Stimulated activated naive CD8-positive, alpha-beta T cell treated with anti-CD3 and anti-CD28 coated beads, Interleukin-15, Interleukin-2, amounts not matched to agents 100 ng/mL and 50 ng/mL, for 24 hours (primary cell): ENCODE measurements around the gene PIAS4.
"Not testable (repeated sequence)": the region's sequence is repeated elsewhere in the genome, so short reads cannot be mapped to it uniquely, and the experiment has no call there.

Experiments
- H3K27ac Mint-ChIP-seq: one replicate; pipeline ENCODE4 v1.8.0; 2021; ENCODE audit warnings: mild to moderate bottlenecking, mixed read lengths
- H3K27me3 Mint-ChIP-seq: one replicate; pipeline ENCODE4 v1.8.0; 2021; ENCODE audit warnings: mixed read lengths
- H3K36me3 Mint-ChIP-seq: one replicate; pipeline ENCODE4 v1.8.0; 2021; ENCODE audit warnings: low read depth, mixed read lengths
- H3K4me1 Mint-ChIP-seq: one replicate; pipeline ENCODE4 v1.8.0; 2021; ENCODE audit warnings: low read depth, mixed read lengths
- H3K4me3 Mint-ChIP-seq: one replicate; pipeline ENCODE4 v1.8.0; 2021; ENCODE audit warnings: mild to moderate bottlenecking, mixed read lengths
- H3K9me3 Mint-ChIP-seq: one replicate; pipeline ENCODE4 v1.8.0; 2021; ENCODE audit warnings: mixed read lengths

The PIAS4 gene

DNA sequence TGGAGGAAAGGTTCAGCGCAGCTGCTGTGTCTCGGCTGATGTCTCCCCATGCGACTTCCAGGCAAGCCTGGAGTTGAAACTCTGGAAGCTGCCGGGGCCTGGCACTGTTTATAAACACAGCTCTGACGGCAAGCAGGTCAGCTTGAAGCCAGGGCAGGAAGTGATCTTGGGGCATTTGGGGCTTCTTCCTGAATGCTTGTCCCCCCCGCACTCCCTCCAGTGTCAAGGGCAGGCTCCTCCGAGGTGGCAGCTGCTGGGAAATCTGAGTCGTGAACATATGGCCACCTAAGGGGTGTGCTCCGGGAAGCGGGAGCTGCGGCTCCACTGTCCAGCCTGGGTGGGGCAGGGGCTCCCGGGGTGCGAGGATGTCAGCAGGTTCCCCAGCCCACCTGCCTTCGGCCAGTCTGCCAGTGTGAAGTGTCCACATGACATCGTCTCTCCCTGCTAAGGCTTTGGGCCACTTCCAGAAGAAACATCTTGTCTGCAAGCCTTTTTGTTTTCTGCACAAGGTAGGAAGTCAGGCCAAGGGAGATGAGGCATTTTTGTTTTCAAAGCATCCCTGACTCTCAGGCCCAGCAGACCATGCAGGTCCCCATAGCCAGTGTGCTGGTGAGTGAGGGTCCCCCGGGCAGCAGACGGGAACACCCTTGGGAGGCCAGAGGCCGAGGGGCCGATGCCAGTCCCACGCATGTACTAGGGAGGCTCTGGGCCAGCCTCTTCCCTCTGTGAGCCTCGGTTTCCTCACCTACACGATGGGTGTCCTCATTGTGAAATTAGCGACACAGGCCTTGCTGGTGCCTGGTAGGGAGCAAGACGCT lies 2.7 kb downstream of the PIAS4 start:
- Mint-ChIP-seq H3K4me1 (peaks cover 38% of the 10 kb centered on the region), H3K9me3 (no peaks in the 10 kb centered on the region), H3K27ac (no peak overlapping the region), H3K4me3 (no peak overlapping the region), H3K27me3 (no peaks in the 10 kb centered on the region), H3K36me3 (no peaks in the 10 kb centered on the region)

DNA sequence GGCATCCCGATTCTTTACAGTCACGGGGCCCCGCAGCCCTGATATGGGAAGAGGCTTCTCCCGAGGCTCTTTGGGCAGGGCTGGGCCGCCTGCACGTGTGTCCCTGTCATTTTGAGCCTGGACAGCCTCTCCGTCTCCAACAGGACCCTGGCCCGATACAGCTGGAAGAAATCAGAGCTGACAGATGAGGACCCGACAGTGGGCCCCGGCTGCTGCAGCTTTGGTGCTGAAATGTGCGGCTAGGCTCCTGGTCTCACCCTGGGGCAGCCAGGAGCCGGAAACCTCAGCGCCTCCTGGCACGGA lies 3.2 kb downstream of the PIAS4 start:
- Mint-ChIP-seq H3K27ac (no peak overlapping the region), H3K36me3 (no peaks in the 10 kb centered on the region), H3K9me3 (no peaks in the 10 kb centered on the region), H3K27me3 (no peaks in the 10 kb centered on the region), H3K4me1 (peaks cover 35% of the 10 kb centered on the region), H3K4me3 (no peak overlapping the region)

DNA sequence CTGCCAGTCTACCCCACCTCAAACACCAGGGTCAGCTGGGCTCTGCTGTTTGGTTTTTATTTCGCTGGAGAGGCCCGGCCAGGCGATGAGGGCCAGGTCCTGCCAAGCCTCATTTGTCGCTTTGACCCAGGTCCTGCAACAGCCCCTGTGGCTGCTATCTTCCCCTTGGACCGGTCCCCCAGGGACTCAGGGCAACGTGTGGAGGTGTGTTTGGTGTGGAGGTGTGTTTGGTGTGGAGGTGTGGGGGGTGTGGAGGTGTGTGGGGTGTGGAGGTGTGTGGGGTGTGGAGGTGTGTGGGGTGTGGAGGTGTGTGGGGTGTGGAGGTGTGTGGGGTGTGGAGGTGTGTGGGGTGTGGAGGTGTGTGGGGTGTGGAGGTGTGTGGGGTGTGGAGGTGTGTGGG lies 3.9 kb downstream of the PIAS4 start:
- H3K4me1 Mint-ChIP-seq = peaks cover 35% of the 10 kb centered on the region
- H3K9me3 Mint-ChIP-seq, H3K27me3 Mint-ChIP-seq, H3K36me3 Mint-ChIP-seq, H3K4me3 Mint-ChIP-seq, H3K27ac Mint-ChIP-seq: not testable (repeated sequence)

DNA sequence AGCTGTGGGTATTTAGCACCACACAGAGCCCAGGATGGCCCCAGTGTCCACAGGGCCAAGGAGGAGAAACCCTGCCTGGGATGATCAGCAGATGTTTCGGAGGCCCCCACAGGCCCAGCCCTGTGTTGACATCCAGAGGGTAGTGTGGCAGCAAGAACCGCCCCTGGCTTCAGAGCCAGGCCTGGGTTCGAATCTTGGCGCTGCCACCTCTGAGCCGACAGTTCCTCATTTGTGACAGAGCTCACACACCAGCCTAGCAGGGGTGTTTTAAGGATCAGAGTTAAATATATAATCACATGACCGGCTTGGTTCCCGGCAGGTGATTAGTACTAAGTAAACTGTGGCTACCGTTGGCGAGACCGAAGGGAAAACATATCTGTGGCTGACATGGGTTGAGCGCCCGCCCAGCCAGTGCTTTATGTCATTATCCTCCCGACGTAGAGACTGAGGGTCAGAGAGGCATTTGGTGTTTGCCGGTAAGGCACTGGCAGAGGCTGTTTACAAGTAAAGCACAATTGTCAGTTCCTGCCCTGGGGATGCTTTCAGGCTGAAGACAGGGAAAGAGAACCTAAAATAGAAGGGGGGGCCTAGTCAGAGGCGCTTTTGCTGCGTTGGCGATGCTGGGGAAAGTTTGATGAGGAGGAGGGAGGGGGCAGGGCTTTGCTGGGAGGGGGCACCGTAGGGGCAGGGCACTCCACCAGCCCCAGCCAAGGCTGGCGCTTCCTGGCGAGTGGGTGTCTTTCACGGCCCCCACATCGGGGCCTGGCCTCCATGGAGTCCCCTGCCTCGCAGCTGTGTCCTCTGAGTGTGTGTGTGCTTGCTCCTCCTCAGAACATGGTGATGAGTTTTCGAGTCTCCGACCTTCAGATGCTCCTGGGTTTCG lies 4.8 kb downstream of the PIAS4 start:
- no peaks in the 10 kb centered on the region for H3K36me3 Mint-ChIP-seq
- no peaks in the 10 kb centered on the region for H3K9me3 Mint-ChIP-seq
- H3K4me3 Mint-ChIP-seq = no peak overlapping the region
- peaks cover 35% of the 10 kb centered on the region for H3K4me1 Mint-ChIP-seq
- H3K27ac Mint-ChIP-seq = no peak overlapping the region
- H3K27me3 Mint-ChIP-seq = no peaks in the 10 kb centered on the region

DNA sequence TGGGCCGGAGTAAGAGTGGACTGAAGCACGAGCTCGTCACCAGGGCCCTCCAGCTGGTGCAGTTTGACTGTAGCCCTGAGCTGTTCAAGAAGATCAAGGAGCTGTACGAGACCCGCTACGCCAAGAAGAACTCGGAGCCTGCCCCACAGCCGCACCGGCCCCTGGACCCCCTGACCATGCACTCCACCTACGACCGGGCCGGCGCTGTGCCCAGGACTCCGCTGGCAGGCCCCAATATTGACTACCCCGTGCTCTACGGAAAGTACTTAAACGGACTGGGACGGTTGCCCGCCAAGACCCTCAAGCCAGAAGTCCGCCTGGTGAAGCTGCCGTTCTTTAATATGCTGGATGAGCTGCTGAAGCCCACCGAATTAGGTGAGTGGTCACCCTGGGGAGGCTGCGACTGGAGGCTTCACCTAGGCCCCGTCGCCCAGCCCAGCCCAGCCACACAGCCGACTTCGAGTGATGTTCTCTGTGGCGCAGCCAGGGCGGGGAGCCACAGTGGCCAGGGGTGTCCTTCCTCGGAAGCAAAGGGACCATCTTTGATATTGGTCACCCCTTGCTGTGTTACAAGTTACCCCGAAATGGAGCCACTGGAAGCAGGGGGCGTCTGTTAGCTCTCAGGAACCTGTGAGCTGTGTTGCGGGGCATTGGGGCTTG lies 5.6 kb downstream of the PIAS4 start:
- no peaks in the 10 kb centered on the region for H3K9me3 Mint-ChIP-seq
- H3K27me3 Mint-ChIP-seq = no peaks in the 10 kb centered on the region
- H3K36me3 Mint-ChIP-seq = no peaks in the 10 kb centered on the region
- peaks cover 35% of the 10 kb centered on the region for H3K4me1 Mint-ChIP-seq
- H3K4me3 Mint-ChIP-seq = no peak overlapping the region
- H3K27ac Mint-ChIP-seq = no peak overlapping the region

DNA sequence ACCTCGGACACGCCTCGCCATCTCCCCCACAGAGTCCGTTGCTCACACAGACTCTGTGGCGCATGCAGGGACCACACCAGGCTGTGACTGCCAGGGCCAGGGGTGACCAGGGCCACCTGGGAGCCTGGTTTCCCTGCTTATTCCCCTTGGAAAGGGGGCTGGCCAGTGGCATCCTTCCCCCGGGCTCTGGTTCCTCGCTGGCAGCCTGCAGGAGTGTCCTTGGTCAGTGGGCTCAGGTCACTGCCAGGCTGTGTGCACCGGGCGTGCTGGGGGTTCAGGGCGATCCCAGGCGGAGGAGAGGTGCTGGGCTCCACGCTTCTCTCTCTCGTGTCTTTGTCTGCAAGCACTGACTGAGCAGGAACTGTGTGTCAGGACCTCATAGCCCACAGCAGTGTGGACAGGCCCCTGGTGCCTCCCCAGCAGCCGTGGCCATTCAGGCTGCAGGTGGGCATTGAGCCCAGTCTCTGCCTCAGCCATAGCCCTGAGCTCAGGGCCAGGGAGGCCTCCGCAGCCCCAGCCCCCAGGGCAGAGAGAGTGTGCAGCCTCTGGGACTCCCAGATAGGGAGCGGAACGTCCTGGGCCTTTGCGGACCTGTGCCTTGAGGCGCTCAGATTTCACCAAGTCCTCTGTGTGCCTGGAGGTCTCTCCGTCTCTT lies 6.5 kb downstream of the PIAS4 start:
- Mint-ChIP-seq H3K9me3 (no peaks in the 10 kb centered on the region), H3K4me3 (no peak overlapping the region), H3K4me1 (peaks cover 27% of the 10 kb centered on the region), H3K36me3 (no peaks in the 10 kb centered on the region), H3K27ac (no peak overlapping the region), H3K27me3 (no peaks in the 10 kb centered on the region)

DNA sequence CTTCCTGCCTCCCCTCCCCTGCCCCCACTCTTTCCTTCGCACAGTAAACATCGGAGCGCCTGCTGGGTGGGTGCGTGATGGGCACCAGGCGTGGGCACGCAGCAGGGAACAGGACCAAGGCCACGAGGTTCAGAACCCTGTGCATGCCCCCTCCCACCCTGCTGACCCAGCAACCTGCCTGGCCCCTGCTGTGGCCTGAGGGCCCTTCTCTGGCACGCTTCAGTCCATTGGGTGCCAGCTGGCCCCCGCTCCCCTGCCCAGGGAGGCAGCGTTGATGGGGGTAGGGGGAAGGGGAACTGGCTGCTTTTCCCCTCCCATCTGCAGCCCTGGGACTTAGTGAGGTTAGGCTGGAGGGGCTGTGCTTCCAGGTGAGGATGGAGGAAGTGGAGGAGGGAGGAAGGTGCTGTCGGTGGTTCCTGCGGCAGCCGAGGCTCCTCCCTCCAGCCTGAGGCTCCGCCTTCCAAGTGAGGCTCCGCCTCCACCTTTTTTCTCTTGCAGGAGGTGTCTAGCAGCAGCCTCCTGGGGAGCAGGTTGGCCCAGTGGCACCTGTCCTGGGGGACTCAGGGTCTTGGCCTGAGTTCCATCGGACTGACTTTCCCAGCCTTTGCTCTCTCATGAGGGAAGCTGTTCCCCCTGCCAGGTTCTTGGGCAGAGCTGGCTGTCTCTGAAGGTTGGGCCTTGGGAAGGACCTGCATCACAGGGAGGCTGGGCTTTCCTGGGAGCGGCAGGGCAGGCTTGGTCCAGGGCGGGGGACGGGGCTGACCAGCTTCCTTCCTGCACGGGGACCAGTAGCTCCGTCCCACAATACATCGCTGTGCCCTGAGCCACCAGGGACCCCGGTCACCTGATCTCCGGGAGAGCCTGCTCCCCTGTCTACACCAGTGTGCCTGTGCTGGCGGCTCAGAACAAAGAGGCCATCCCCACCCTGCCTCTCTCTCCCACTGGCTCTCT lies 7.3 kb downstream of the PIAS4 start:
- Mint-ChIP-seq H3K27me3 (no peaks in the 10 kb centered on the region), H3K27ac (no peak overlapping the region), H3K9me3 (no peaks in the 10 kb centered on the region), H3K4me3 (no peak overlapping the region), H3K36me3 (no peaks in the 10 kb centered on the region), H3K4me1 (peaks cover 19% of the 10 kb centered on the region)

DNA sequence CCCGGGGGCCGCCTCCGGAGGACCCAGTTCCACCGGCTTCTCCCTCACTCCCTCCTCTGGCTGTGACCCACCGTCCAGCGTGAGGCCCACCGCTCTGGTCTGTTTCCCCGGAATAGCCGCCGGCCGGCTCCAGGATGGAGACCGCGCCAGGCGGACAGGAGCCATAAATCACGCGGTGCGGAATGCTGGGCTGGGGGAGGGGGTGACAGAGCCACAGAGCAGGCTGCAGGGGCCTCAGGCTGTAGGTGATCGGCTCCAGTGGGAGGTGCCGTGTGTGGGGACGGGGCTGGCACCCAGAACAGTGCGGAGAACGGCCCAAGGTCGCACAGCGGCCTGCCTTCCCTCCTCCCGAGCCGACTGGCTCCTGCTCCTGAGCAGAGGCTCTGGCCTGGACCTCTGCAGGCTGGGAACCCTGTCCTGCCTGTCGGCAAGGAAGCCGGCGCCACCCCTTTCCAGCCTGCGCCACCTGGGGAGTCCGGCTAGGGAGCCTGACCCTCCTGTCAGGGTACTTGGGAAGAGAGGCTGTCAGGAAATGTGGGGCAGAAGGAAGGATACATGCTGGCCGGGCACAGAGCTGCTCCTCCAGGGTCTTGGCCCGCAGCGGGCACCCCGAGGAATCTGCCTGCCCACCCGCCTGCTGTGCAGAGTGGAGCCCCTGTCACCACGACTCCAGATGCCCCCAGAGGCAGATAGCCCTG lies 8.3 kb downstream of the PIAS4 start:
- Mint-ChIP-seq H3K27me3 (no peaks in the 10 kb centered on the region), H3K4me1 (peaks cover 14% of the 10 kb centered on the region), H3K27ac (no peak overlapping the region), H3K9me3 (no peaks in the 10 kb centered on the region), H3K36me3 (no peaks in the 10 kb centered on the region), H3K4me3 (no peak overlapping the region)

DNA sequence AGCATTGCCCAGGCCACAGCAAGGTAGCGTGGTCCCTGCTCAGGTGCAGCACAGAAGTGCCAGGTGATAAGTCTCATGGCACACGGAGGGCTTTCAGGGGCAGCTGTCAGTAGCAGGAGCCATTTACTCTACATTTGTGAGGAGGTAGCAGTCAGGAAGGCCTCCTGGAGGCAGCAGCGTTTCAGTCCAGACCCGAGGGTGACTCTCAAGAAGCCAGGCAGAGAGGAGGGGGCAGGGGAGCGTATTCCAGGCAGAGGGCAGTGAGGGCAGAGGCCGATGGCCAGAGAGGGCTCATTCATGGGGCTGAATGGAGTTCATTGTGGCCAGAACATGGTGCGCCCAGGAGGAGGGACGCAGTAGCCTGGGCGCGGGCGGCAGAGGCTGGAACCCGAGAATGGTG lies 8.9 kb downstream of the PIAS4 start:
- no peaks in the 10 kb centered on the region for H3K9me3 Mint-ChIP-seq
- no peak overlapping the region for H3K4me3 Mint-ChIP-seq
- no peaks in the 10 kb centered on the region for H3K27me3 Mint-ChIP-seq
- peaks cover 8% of the 10 kb centered on the region for H3K4me1 Mint-ChIP-seq
- H3K27ac Mint-ChIP-seq = no peak overlapping the region
- H3K36me3 Mint-ChIP-seq = peaks cover 4% of the 10 kb centered on the region

DNA sequence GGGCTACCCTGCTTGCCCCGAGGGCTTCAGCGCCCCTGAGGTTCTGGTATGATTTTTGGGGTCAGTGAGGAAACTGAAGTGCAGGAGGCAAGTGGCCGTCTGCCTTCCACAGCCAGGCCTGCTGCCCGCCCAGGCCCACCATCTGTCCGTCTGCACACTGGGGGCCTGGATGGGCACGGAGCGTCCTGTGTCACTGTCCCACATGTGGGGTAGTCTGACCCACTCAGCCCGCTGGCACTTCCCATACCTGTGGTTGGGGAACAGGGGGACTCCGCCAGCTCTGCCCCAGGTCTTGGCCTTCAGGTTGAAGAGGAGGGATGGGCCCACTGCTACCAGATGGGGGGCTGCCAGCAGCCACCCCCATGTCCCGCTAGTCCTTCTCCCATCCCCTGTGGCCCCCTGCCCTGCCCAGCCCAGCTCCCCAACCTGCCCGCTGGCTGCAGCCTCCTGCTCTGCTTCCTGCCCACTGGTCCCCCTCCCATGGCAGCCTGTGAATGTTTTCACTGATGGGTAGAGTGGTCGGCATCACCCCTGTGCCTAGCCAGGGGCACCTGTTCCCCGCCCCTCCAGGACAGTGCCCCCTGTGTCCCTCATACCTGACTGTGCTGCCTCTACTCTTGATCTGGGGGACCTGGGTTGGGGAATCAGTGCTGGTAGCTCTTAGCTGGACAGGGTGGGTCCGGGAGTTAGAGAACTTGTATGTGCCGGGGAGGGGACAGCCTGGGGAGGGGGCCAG lies 9.5 kb downstream of the PIAS4 start:
- peaks cover 8% of the 10 kb centered on the region for H3K4me1 Mint-ChIP-seq

DNA sequence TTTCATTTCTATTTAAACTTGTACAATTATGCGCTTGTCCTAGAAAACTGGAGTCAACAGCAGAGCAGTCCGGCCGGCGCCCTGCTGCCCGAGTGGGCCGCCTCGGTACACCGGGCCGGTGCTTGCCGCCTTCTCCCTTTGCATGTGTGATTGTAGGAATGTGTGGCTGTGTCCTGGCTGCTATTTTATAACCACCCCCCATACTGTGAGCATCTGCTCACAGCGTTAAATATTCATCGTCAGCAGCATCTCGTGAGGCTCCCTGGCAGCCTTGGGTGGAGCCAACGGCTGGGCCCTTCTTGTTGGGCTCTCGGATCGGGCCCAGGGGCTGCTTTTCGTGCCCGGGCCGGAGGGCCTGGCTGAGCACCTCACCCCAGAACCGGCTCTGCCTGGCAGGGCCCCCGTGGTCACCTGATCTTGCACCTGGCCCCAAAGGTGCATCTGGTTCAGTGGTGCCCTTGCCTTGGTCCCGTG lies 10.6 kb downstream of the PIAS4 start:
- Mint-ChIP-seq H3K36me3 (peaks cover 10% of the 10 kb centered on the region), H3K27me3 (no peaks in the 10 kb centered on the region), H3K27ac (no peak overlapping the region), H3K4me1 (peaks cover 4% of the 10 kb centered on the region), H3K9me3 (no peaks in the 10 kb centered on the region), H3K4me3 (no peak overlapping the region)

More for the DNA sequence above, 9.5 kb downstream of the PIAS4 start:
- peaks cover 8% of the 10 kb centered on the region for H3K36me3 Mint-ChIP-seq
- H3K27me3 Mint-ChIP-seq = no peaks in the 10 kb centered on the region
- no peak overlapping the region for H3K4me3 Mint-ChIP-seq
- H3K27ac Mint-ChIP-seq = no peak overlapping the region
- H3K9me3 Mint-ChIP-seq = no peaks in the 10 kb centered on the region

DNA sequence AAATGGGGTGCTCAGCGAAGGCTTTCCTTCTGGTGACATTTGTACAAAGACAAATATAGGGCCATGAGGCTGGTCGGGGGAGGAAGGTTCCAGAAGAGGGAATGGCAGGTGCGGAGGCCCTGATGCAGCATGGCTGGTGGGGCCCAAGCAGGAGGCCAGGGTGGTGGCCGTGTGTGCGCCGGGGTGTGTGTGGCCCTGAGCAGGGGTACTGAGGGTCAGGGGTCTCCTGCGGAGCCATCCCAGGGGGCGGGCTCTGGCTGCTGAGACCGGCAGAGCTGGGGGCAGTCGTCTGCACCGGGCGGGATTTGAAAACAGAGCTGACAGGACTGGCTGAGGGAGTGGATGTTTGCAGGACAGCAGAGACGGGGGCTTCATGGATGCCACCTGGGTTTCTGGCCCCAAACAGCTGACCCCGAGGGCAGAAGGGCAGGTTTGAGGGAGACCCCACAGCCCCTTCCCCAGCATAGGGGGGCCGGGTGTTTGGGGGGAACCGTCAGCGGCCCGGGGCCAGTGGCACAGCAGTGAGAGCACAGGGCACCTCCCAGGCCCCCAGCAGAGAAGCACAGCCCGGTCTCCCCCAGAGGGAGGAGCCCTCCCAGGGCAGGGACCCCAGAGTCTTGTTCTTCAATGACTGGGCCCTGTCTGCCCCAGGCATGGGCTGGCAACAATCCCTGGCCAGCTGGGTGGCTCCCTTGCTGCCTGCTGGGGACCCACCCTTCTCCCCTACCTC lies 11.4 kb downstream of the PIAS4 start:
- Mint-ChIP-seq H3K4me3 (no peak overlapping the region), H3K36me3 (peaks cover 10% of the 10 kb centered on the region), H3K9me3 (no peaks in the 10 kb centered on the region), H3K4me1 (peaks cover 4% of the 10 kb centered on the region), H3K27ac (no peak overlapping the region), H3K27me3 (no peaks in the 10 kb centered on the region)
